ENCODE results near the gene CNOT4.
"Not testable (repeated sequence)": the region's sequence is repeated elsewhere in the genome, so short reads cannot be mapped to it uniquely, and the experiment has no call there.

Gene CNOT4

GRCh38 chr7:135459076-135459475 lies 50.8 kb downstream of the CNOT4 start:
- no peak for DNase-seq

GRCh38 chr7:135454060-135454459 lies 55.8 kb downstream of the CNOT4 start:
- DNase-seq: no peak

GRCh38 chr7:135449436-135449835 lies 60.5 kb downstream of the CNOT4 start:
- no peak for DNase-seq

GRCh38 chr7:135448753-135449152 lies 61.1 kb downstream of the CNOT4 start:
- no peak for DNase-seq

- DNase-seq: no peak
Measured at GRCh38 chr7:135447748-135448147, 62.2 kb downstream of the CNOT4 start.

GRCh38 chr7:135445690-135446089 lies 64.2 kb downstream of the CNOT4 start:
- DNase-seq: no peak

- not testable (repeated sequence) for DNase-seq
Measured at GRCh38 chr7:135445266-135445665, 64.6 kb downstream of the CNOT4 start.

GRCh38 chr7:135441791-135442190 lies 68.1 kb downstream of the CNOT4 start:
- DNase-seq: no peak

GRCh38 chr7:135434047-135434446 lies 75.9 kb downstream of the CNOT4 start:
- DNase-seq: no peak

GRCh38 chr7:135430626-135431025 lies 79.3 kb downstream of the CNOT4 start:
- DNase-seq: no peak

GRCh38 chr7:135428879-135429278 lies 81.0 kb downstream of the CNOT4 start:
- DNase-seq: no peak

GRCh38 chr7:135428011-135428410 lies 81.9 kb downstream of the CNOT4 start:
- DNase-seq: no peak

GRCh38 chr7:135427166-135427565 lies 82.7 kb downstream of the CNOT4 start:
- no peak for DNase-seq

- no peak for DNase-seq
Measured at GRCh38 chr7:135425036-135425435, 84.9 kb downstream of the CNOT4 start.

GRCh38 chr7:135420786-135421185 lies 89.1 kb downstream of the CNOT4 start:
- no peak for DNase-seq

GRCh38 chr7:135416431-135416830 lies 93.5 kb downstream of the CNOT4 start:
- DNase-seq: no peak

- DNase-seq: no peak
Measured at GRCh38 chr7:135414850-135415439, 95.0 kb downstream of the CNOT4 start.

GRCh38 chr7:135414208-135414607 lies 95.7 kb downstream of the CNOT4 start:
- DNase-seq: no peak

- DNase-seq: no peak
Measured at GRCh38 chr7:135411098-135411497, 98.8 kb downstream of the CNOT4 start.

GRCh38 chr7:135410543-135410942 lies 99.4 kb downstream of the CNOT4 start:
- DNase-seq: no peak

- DNase-seq: no peak
Measured at GRCh38 chr7:135409845-135410542, 99.9 kb downstream of the CNOT4 start.

GRCh38 chr7:135407884-135408283 lies 102.0 kb downstream of the CNOT4 start:
- no peak for DNase-seq

GRCh38 chr7:135406918-135407317 lies 103.0 kb downstream of the CNOT4 start:
- no peak for DNase-seq

- no peak for DNase-seq
Measured at GRCh38 chr7:135405969-135406368, 103.9 kb downstream of the CNOT4 start.

All from right kidney (tissue), 1 donor.